GM21717 (cell line): ENCODE measurements around the gene ITSN2.
A peak's percentile ranks its signal among the peaks of the same experiment; 100 is the strongest.
"Not testable (repeated sequence)": the region's sequence is repeated elsewhere in the genome, so short reads cannot be mapped to it uniquely, and the experiment has no call there.

Experiments
- ATAC-seq: cut with Tn5 transposase; IDR thresholded peaks from one replicate; pipeline ENCODE4 v1.9.1; 2021; ENCODE audit warnings: mild to moderate bottlenecking, moderate library complexity; ENCODE audit not compliant: unreplicated experiment

Gene ITSN2

DNA sequence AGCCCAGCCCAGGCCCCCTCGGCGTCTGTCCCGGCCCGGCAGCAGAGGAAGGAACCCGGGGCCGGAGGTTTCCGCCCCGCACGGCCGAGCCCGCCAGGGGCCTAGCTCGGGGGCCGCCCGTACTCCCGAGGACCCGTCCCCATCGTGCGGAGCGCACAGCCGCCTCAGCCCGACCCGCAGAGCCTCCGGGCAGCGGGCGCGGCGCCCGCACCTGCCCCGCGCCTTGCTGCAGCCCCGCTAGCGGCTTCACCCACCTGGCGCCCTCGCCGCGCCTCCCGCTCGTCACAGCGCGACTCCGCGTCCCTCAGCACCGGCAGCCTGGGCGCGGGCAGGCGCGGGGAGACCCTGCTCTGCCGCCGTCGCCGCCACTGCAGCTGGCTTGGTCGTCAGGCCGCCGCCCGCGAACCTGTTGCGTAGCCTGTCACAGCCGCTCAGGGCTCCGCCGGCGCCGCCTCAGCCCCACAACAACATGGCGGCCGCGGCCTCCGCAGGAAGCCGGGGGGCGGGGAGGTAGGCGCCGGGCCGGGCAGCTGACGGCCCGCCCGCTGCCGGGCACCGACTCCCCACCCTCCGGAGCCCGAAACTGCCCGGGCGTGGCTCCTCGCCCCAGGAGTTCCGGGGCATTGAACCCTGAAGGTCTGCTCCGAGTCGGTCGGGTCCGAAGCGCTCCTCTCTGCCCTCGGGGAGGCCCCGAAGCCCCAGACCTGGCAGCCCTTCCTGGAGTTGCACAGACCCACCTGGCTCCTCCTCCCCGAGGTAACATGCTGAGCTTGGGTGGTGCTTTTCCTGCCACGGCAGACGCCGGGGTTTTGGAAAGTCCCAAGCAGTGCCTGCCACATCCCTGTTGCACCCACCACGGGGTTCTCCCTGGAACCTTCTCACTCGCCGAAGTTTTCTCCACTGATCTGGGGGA lies at the start of gene ITSN2:
Gene ITSN2, minus strand, starts transcription at position 487 of the 913 bp plus-strand sequence. CDS start 32,454 bp downstream, outside the sequence.
- peak; percentile 76 for ATAC-seq

DNA sequence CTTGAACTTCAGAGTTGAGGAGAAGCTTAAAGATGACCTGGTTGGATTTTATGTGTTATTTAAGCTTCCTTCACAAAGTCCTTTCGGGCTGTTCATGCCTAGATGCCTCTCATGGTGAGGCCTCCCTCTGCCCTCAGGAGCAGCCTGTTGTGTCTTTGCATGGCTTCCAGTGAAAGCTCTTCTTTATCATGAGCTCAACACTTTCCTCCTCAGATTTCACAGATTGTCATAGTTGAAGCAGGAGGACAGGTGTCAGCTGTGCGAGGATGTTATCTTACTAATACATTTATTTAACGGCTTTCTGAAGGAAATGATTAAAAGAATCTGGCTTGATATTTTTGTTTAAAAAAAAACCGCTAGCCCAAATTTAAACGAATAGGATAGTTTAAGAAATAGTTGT lies 48.8 kb upstream of the ITSN2 start:
- ATAC-seq = no peak

DNA sequence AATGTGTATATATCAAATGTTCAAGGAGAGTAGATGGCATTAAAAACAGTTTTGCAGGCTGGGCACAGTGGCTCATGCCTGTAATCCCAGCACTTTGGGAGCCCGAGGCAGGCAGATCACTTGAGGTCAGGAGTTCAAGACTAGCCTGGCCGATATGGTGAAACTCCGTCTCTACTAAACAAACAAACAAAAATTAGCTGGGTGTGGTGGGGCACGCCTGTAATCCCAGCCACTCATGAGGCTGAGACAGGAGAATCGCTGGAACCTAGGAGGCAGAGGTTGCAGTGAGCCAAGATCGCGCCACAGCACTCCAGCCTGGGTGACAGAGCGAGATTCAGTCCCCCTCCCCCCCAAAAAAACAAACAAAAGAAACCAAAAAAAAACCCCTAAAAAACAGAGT lies 48.4 kb upstream of the ITSN2 start:
- not testable (repeated sequence) for ATAC-seq

DNA sequence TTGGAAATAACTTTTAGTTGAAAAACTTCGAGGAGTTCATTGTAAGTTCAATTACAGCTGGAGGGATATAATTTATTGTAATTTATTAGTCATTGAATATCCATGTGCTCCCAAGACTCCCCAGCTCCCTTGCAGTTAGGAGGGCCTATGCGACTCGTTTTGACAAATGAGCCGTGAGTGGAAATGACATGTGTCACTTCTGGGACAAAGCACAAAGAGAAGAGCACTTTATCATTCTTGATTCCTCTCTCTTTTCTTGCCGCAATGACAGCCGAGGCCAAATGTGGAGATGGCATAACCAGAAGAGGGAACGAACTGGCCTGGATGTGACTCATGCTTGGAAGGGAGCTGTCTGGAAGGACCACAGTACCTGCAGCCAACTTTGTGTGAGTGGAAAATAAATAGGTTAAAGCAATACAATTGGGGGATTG lies 44.2 kb upstream of the ITSN2 start:
- ATAC-seq = no peak

DNA sequence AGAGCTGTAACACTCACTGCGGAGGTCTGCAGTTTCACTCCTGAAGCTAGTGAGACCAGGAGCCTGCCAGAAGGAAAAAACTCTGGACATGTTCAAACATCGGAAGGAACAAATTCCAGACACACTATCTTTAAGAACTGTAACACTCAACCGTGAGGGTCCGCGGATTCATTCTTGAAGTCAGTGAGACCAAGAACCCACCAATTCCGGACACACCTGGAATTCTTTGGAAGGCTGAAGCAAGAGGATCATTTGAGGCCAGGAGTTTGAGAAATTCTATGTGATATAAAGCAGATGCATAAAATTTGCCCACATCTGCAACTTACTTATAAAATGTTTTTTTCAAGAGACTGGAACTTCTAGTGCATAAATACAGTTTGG lies 43.5 kb upstream of the ITSN2 start:
- no peak for ATAC-seq

DNA sequence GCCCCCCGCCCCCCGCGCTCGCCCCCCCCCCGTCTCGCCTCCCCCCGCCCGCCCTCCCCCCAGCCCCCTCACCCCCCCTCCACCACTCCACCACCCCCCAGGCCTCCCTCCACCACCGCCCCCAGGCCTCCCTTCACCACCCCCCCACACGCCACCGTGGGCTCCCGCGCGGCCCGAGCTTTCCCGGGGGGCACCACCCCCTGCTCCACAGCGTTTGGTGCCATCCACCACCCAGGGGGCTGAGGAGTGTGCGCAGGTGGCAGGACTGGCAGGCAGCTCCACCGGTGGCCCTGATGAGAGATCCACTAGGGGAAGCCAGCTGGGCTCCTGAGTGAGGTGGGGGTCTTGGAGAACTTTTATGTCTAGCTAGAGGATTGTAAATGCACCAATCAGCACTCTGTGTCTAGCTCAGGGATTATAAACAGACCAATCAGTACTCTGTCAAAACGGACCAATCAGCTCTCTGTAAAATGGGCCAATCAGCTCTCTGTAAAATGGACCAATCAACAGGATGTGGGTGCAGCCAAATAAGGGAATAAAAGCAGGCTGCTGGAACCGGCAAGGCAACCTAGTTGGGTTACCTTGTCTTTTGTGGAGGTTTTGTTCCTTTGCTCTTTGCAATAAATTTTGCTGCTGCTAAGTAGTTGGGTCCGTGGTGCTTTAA lies 43.0 kb upstream of the ITSN2 start:
- no peak for ATAC-seq

DNA sequence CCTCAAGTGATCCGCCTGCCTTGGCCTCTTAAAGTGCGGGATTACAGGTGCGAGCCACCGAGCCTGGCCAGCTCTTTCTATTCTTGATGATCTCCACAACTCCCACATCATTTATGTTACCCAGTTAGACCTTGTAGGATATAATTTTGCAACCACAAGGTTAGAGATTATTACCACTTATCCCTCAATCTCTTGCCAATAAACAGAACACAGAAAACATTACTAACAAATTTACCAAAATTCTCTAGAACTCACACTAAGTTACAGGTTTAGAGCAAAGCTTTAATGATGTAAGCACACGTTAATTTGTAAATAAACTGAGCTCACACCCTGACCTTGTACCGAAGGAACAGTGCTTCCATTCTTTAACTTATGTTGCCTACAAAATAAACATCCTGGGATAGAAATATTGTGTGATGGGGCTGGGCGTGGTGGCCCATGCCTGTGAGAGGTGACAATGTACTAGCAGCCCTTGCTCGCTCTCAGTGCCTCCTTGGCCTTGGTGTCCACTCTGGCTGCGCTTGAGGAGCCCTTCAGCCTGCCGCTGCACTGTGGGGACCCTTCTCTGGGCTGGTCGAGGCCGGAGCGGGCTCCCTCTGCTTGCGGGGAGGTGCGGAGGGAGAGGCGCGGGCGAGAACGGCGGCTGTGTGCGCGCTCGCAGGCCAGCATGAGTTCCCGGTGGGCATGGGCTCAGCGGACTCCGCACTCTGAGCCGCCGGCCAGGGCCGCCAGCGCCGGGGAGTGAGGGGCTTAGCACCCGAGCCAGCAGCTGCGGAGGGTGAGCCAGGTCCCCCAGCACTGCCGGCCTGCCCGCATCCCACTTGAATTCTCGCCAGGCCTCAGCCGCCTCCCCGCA lies 42.1 kb upstream of the ITSN2 start:
- ATAC-seq = no peak

DNA sequence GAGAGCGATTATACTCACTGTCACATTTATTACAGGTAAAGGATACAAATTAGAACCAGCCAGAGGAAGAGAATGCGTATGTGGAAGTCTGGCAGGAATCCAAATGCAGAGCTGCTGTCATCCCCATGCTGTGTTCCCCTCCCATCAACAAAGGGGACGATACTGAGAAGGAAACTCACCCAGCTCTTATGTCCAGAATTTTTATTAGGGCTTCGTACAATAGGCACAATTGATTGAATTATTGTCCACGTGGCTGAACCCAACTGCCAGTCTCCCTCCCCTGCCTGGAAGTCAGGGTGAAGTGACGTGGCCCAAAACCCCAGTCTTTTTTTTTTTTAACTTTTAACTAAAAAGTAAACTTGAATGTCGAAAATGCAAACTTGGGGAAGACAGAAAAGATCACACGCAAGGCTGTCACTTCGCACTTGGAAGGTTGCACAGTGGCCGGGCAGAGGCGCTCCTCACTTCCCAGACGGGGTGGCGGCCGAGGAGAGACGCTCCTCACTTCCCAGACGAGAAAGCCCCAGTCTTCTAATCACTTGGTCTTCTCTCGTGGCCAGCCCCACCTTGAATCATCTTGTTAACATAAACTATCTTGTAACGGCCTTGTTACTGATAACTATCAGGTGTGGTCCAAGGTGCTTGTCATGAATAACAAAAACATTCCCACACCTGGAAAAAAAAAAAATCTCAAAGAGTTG lies 40.0 kb upstream of the ITSN2 start:
- no peak for ATAC-seq

DNA sequence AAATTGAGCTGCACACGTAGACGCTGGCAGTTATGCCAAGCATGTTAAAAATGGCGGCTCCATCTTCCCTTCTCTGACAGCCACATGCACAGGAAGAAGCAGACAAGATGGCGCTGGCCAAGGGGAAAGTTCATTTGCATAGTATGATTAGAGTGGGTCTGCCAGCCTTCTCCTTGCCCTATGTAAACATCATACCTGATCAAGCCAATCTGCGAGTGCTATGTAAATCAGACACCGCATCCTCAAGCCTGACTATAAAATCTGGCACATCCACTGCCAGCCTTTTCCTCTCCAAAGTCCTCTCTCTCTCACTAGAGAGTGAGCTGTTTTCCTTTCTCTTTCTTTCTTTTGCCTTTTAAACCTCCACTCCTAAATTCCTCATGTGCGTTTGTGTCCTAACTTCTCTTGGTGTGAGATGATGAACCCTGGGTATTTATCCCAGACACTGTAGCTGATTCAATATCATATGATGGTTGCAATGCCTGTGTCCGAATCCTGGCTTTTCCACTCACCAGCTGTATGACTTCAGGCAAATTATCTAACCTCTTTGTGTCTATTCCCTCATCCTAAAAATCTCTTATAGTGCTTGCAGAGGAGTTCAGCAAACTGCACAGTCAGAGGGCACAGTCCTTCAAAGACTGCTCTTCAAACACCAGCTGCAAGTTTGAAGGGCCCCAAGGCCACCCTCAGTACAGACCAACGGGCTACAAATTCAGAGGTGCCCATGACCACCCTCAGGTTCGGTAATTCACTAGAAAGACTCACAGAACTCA lies 39.3 kb upstream of the ITSN2 start:
- ATAC-seq = no peak

DNA sequence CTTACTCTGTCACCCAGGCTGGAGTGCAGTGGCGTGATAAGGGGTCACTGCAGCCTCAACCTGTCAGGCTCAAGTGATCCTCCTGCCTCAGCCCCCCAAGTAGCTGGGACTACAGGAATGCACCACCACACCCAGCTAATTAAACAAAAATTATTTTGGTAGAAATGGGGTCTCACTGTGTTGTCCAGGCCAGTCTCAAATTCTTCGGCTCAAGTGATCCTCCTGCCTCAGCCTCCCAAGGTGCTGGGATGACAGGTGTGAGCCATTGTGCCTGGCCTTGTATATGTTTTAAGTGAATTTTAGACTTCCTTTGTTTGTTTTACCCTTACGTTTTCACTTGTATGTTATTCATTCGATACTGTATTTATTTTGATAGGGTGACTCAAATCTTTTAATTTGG lies 34.7 kb upstream of the ITSN2 start:
- ATAC-seq = no peak

DNA sequence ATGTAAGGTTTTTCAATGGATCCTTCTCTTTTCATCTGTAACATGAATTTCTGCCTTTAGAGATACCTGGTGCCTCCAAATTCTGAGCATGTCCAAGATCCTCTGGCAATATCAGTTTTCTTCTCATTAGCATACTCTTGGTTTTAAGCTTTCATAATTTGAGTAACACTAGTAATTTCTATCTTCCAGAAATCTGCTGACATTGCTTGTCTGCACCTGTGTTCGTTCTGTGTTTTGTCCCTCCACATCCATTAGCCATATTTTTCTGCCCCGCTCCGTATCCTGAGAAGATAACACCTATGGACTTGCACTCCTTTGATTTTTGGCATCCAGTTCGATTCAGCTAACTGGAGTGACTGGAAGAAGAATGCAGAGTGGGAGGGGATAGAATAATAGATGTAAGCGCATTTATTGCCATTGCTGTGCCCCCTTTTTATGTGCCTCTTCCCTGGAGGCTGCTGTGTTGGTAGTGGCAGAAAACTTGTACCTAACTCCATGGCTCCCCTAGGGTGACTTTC lies 32.3 kb upstream of the ITSN2 start:
- ATAC-seq = no peak

DNA sequence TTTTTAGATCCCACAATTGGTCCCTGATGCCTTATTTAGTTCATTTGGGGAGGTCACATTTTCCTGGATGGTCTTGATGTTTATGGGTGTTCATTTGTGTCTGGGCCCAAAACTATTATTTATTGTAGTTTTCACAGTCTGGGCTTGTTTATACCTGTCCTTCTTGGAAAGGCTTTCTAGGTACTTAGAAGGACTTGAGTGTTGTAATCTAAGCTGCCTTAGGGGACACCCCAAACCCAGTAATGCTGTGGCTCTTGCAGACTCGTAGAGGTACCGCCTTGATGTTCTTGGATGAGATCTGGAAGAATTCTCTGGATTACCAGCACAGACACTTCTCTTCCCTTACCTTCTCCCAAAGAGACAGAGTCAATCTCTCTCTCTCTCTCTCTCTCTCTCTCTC lies 25.0 kb upstream of the ITSN2 start:
- ATAC-seq = no peak

DNA sequence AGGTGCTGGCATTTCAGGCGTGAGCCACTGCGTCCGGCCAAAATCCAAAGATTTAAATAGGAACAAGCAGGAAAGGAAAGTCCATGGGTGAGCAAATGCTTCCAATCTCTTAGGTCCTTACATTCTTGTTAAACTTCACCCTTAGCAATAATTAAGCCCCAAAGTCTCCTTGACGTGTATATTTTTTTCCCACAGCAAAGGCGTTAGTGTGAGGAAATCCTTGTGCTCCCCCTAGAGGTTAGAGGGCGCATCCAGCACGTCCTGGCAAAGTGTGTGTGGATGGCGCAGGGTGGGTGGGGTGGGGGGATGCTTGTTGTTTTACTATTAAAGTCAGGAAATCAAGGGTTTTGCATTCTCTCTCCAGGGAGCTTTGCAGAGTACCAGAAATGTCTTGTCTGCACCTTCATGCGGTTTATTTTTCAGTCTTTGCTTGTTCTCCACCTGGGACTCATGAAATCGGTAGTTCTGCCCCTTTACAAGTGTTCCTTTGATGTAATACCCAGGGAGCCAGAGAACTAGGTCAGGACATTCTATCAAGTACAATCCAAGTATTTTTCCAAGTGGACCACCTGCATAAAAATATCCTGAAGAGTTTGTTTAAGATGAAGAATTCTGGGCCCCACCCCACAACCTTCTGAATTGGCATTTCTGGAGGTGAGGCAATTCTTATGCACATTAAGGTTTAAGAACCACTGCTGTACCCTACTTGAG lies 22.2 kb upstream of the ITSN2 start:
- no peak for ATAC-seq

DNA sequence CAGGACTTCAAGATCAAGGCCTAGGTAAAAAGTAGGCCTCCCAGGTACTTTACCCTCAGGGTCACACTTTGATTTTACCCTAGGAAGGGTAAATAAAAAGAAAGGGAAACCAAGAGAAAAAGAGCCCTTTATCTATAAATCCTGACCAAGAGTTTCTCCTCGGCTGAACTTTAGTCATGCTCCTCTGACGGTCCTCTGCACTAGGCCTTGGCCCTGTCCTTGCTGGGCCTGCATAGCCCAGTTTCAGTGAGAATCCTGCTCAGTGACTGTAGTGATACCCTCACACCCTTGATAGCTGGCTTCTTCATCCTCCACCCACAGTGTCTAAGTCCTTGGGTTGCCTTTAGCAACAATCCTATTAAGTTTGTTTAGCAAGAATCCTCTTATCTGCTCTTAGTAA lies 20.5 kb upstream of the ITSN2 start:
- ATAC-seq = no peak

DNA sequence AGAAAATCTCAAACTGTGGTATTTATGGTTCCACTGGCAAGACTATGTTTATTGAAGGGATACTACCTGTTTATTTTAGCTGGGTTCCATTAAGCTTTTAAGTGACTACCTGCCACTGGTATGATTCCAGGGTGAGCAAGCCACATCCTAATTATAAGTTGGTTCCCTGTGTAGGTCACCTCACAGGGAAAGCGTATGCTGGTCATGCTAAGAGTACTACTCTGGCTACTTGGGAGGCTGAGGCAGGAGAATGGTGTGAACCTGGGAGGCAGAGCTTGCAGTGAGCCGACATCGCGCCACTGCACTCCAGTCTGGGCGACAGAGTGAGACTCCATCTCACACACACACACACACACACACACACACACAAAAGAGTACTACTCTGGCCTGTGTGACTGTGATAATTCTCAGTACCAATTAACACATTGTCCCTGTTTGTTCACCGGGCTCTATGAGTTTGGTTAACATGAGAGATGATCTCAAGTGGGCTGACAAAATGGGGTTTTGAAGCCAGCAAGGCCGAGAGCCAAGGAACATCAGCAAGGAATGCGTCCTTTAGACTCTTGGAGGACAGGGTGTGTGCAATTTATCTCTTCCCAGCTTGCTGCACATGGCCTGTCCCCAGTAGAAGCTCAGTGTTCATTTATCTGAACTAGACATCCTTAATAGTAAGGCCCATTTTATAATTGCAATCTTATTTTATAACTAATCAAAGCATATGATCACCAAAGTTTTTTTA lies 15.2 kb upstream of the ITSN2 start:
- ATAC-seq = no peak

DNA sequence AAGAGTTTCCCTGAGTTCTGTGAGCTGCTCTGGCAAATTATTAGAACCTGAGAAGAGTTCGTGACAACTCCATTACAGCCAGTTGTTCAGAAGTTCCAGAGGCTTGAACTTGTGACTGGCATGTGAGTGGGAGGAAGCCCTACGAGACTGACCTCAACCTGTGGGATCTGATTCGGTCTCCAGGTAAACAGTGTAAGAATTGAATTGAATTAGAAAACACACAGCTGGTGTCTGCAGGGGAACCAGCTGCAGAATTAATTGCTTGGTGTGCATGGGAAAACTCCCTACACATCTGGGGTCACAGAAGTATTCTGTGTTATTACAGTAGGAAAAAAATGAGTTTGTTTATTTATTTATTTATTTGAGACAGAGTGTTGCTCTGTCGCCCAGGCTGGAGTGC lies 14.0 kb upstream of the ITSN2 start:
- ATAC-seq = no peak

DNA sequence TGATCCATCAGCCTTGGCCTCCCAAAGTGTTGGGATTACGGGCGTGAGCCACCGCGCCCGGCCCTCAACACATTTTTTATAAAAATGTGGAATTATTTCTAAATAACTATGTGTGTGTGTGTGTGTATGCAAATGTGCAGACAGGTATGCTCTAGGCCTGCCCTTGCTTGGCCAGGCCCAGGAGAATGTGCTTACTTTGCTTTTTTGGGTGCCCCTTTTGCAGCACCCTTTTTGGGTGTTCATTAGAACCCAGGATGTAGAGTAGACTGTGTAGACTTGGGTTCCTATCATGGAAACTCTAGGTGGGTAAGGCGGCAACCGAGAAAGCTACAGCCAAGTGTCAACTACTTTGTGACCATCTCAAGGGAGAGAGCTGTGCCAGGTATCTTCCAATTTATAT lies 11.7 kb upstream of the ITSN2 start:
- ATAC-seq = no peak

DNA sequence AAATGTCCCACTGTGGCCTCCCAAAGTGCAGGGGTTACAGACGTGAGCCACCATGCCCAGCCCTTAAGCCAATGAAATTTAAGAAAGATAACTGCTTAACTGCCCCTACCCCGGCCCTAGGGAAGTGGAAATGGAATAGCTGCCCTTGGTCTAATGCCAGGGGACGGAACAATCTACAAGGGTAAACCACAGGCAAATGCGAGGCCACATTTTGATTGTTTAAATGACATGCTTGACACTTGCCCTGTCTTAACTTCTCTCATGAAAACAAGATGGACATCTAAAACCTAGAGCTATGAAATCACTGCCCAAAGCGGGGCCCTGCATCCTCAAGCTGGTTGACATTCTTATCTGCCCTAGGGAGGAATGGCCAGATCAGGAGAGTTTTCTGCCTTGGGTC lies 5.5 kb upstream of the ITSN2 start:
- ATAC-seq = no peak
